GM19328 (cell line): ENCODE data around the gene TPSD1.
"Not testable (repeated sequence)": the region's sequence is repeated elsewhere in the genome, so short reads cannot be mapped to it uniquely, and the experiment has no call there.

Experiments
- ATAC-seq: cut with Tn5 transposase; IDR thresholded peaks from one replicate; pipeline ENCODE4 v1.9.1; 2021; ENCODE audit warnings: mild to moderate bottlenecking, moderate library complexity; ENCODE audit not compliant: unreplicated experiment

The TPSD1 gene

DNA sequence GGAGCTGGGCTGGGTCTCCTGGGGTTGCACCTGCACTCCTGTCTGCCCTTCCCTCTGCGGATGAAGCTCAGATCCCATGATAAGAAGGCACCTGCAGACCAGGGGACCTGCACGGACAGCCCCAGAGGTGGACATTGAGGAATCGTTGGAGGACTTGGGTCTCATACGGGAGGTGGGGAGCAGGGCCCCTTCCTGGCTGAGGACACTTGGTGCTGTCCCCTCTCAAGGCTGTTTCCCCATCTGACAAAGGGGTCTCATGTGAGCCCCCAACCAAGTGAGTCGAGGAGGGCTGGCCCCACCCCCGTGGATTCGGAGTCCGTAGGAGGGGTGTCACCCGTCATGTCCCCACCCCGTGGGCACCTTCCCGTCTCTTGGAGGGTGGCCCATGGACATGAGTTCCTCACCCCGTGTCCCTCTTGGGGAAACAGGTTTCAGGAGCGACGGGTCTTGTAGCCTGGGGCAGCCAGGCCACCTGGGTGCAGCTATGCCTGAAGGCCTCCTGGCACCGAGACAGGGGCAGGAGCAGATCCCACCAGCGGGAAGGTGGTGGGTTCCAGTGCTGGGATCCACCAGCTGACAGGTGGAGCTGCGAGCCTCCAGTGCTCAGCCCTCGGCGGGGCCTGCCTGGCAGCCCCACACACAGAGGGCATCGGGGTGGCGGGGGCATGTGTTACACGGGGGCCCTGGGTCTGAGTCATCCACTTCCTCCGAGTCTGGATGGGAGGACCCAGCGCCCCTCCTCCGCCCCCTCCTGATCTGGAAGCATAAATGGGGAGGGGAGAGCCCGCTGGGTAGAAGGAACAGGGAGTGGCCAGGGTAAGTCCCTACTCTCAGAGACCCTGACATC lies at the start of gene TPSD1:
TPSD1 (plus strand) TSS at position 794 of the 847 bp plus-strand sequence. CDS start 212 bp downstream, outside the sequence.
- not testable (repeated sequence) for ATAC-seq

DNA sequence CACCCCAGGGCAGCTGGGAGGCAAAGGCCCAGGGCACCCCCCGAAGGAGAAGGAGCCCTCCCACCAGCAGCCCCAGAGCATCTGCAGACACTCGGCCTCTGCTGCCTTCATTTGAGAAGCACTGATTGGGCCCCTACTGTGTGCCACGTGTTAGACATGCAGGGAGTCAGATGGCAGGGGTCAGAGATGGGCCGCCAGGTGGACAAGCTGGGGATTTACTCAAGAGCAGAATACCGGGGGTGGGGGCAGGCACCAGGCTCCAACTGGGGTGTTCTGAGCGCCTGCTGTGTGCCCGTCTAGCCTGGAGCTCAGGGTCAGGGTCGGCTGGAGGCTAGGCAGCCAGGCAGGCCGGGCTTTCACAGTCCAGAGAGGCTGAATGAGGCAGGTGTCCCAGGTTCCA lies 49.5 kb upstream of the TPSD1 start:
- no peak for ATAC-seq

DNA sequence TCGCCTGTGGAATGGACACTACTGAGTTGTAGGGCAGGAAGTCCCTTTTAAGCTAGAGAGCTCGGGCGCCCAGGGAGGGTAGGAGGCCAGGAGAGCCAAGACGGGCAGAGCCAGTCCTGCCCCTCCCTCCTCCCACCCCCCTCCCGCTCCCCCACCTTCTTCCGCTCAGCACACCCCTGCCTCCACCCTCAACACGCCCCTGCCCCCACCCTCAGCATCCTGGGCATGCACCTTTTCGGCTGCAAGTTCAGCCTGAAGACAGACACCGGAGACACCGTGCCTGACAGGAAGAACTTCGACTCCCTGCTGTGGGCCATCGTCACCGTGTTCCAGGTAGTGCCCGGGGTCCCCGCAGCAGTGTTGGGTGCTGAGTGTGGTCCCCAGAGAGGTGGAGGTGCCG lies 49.1 kb upstream of the TPSD1 start:
- ATAC-seq, result no peak

DNA sequence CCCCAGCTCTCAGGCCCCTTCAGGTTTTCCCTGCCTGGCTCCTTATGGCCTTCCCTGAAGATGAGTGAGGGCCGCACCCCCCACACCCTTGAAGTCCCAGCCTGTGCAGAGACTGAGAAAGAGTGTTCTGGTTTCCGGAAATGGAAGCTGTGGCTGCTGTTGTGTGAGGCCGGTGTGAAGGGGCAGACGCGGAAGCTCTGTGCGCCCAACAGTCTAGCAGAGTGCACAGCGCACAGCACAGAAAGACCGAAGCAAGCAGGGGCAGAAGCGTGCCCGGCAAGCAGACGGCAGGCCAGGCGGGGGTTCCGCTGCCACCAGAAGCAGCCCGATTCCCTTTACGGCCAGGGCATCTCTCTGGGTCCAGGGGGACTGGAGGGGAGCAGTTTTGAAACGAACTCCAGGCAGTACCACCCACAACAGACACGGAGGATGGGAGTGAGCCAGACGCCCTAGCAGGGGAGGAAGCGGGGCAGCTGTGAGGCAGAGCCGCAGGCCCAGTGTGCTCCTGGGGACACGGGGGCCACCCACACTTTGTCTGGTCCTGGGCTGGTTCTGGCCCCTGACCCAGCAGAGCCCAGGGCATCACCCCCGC lies 47.5 kb upstream of the TPSD1 start:
- no peak for ATAC-seq

DNA sequence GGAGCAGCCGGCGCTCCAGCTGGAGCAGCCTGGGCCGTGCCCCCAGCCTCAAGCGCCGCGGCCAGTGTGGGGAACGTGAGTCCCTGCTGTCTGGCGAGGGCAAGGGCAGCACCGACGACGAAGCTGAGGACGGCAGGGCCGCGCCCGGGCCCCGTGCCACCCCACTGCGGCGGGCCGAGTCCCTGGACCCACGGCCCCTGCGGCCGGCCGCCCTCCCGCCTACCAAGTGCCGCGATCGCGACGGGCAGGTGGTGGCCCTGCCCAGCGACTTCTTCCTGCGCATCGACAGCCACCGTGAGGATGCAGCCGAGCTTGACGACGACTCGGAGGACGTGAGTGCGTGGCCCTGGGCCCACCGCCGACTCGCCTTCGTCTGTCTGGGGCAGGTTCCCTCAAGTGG lies 46.8 kb upstream of the TPSD1 start:
- ATAC-seq, result no peak

DNA sequence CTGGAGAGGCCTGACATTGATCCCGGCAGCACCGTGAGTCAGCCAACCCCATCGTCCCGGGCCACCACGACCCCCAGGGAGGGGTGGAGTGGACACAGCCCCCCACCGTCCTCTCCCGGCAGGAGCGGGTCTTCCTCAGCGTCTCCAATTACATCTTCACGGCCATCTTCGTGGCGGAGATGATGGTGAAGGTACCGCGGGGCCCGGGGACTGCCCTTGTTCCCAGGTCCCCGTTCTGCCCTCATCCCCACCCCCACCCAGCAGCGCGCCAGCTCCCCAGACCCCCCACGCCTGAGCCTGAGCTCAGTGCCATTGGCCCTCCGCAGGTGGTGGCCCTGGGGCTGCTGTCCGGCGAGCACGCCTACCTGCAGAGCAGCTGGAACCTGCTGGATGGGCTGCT lies 45.4 kb upstream of the TPSD1 start:
- ATAC-seq, result no peak

DNA sequence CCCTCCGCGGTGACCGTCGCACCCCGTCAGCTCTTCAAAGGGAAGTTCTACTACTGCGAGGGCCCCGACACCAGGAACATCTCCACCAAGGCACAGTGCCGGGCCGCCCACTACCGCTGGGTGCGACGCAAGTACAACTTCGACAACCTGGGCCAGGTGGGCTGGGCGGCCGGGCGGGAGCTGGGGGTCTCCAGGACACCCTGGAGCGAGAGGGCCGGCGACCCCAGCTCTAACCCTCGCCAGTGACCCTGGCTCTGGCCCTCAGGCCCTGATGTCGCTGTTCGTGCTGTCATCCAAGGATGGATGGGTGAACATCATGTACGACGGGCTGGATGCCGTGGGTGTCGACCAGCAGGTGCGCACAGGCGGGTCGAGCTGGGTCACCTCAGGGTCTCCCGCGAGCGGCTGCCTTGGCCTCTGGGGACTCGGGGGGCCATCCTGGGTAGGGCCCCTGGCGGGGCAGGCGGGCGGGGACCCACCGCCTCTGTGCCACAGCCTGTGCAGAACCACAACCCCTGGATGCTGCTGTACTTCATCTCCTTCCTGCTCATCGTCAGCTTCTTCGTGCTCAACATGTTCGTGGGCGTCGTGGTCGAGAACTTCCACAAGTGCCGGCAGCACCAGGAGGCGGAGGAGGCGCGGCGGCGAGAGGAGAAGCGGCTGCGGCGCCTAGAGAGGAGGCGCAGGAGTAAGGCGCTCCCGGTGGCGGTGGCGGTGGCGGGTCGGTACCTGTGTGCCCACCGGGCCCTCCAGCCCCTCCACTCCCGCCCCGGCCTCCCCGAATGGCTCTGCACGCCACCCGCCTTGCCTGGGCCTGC lies 44.2 kb upstream of the TPSD1 start:
- ATAC-seq, result no peak

DNA sequence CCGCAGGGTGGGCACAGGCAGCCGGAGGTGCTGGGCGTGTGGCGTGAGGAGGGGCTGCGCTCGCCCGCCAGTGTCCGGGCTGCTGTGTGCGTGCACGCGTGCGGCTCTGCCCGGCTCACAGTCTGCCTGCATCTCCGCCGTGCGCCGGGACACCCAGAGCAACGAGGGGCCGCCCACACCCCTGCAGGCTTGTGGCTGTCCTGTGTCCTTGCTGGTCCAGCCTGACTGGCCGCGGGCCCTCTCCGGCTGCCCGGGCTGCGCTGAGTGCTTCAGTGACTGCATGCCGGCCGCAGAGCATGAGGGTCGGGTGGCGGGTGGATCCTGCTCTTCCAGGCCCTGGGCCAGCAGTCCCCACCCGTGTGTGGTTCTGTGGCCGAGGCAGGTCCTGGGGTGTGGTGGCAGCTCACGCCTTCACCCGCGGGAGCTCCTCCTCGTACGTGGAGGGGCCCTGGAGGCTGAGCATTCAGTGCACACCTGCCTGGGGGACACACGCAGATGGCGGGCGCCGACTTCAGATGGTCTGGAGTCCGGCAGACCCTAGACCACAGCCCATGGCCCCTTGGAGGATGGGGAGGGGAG lies 43.2 kb upstream of the TPSD1 start:
- no peak for ATAC-seq

DNA sequence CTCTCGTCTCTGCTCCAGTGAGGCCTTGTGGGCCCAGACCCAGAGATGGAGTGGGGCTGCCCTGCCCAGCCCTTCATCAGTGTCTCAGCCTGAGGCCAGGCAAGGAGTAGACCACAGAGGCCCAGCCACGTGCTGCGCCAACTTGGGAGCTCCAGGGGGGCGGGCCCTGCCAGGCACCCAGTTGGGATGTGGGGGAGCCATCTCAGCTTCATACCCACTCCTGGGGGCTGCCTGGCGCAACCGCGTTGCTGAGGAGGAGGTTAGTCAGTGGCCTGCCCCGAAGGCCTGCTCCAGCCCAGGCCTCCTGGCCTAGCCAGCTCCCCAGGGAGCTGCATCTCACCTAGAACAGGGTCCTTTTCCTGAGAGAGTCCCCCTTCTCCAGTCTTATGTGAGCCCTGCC lies 42.6 kb upstream of the TPSD1 start:
- no peak for ATAC-seq

DNA sequence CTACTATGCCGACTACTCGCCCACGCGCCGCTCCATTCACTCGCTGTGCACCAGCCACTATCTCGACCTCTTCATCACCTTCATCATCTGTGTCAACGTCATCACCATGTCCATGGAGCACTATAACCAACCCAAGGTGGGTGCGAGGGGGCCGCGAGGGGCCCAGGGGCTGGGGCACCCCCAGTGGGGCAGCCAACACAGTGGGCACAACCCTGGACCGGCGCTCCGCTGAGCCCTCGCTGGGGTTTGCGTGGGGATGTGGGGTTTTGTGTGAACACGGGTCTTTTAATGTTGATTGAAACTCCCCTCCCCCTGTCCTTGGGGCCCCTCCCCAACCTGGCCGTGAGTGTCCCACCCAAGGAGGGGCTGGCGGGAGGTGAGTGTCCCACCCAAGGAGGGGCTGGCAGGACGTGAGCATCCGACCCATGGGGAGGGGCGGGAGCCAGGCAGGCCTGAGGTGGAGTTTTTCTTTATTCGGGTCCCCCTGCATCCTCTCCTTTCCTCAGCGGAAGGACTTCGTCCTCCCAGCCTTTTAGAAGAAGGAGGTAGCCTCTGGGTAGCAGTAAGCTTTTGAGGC lies 42.0 kb upstream of the TPSD1 start:
- ATAC-seq, result no peak

DNA sequence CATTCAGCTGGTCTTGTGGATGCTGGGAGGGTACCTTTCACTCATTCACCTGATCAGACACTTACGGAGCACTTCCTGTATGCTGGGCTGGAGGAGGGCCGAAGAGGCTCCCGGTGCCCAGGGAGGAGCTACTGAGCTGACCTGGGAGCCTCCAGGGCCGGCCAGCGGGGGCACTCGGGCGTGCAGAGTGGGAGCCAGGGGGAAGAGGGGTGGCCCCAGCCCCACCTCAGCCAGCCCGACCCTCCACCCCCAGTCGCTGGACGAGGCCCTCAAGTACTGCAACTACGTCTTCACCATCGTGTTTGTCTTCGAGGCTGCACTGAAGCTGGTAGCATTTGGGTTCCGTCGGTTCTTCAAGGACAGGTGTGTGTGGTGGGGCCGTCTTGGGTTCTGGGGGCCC lies 41.1 kb upstream of the TPSD1 start:
- no peak for ATAC-seq

DNA sequence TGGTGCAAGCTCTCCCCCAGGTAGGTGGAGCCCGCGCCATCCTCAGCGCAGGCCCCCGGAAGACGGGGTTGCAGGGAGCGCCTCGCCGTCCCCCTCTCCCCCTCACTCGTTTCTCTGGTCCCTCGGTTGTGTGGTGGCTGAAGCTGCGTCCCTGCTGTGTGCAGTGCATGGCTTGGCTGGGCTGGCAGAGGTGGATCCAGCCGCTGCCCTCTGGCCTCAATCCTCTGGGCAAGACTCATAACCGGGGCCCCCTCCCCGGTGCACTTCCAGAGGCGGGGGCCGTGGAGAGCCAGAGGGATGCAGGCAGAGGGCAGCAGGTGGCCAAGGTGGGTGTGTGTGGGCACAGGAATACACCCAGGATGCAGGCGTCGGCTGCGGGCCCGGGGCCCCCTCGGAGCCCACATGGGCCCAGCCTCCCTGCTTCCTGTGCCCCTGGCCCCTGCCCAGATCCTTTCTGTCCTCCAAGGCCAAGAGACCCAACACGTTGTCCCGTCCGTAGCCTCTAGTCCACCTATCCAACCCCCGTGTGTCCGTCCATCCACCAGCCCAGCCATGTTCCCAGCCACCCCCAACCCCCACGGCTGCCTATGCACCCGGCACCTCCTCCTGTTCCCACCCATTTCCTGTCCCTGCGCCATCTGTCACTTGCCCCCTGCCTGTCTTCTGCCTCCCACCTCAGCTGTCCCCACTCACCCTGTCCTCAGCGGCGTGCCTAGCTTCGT lies 40.1 kb upstream of the TPSD1 start:
- ATAC-seq, result no peak

DNA sequence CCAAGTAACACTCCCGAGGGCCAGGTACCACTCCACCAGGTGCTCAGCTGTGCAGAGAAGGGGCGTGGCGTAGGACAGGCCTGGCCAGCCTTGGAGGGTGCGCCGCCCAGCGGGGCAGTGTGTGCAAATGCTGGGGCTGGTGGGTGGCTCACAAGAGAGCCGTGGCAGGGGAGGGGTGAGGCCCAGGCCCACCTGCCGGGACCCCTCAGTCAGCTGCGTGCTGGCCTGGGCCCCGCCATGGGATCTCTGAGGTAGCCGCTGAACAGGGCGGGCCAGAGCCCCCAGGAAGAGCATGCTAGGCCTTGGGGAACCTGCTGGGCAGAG lies 39.6 kb upstream of the TPSD1 start:
- no peak for ATAC-seq

DNA sequence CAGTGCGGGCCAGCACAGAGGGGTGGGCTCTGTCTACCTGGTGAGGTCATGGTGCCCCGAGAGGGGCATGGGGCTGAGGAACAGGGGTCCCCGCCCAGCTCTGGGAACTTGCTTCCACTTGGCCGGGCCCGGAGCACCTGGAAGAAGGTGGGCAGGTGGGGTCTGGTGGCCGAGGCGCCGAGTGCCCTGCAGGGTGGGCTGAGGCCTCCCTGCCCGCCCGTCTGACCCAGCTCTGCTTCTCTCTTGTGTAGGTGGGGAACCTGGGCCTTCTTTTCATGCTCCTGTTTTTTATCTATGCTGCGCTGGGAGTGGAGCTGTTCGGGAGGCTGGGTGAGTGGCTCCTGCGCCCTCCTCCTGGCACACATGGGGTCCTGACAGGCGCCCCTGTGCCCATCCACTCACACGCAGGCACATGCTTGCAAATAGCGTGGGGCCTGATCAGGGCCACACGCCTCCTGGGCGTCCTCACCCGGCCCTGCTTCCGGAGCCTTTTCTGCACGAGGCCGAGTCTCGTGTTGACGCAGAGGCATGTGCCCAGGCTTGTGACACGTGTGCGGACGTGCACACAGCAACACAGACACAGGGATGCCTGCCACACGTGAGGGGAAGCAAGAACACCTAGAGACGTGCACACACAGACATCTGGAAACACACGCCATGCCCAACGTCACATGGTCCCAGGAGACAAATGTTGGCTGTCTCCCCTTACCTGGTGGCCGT lies 39.0 kb upstream of the TPSD1 start:
- ATAC-seq, result no peak

DNA sequence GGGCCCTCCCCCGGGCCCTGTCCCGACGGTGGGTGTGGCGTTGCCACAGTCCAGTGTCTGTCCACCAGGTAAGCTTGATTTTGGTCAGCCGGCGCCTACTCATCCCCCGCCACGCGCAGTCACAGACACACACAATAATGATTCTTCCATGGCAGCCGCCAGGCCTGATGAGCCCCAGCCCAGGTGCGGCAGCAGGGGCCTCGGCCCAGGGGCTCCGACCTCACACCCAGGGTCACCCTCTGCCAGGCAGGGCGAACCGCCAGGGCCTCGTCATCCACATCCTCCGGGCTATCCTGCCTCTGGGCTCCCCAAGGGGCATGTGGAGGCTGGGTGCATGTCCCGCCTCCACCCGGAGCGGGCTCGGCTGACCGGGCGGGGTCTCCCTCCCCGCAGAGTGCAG lies 38.3 kb upstream of the TPSD1 start:
- ATAC-seq, result no peak

DNA sequence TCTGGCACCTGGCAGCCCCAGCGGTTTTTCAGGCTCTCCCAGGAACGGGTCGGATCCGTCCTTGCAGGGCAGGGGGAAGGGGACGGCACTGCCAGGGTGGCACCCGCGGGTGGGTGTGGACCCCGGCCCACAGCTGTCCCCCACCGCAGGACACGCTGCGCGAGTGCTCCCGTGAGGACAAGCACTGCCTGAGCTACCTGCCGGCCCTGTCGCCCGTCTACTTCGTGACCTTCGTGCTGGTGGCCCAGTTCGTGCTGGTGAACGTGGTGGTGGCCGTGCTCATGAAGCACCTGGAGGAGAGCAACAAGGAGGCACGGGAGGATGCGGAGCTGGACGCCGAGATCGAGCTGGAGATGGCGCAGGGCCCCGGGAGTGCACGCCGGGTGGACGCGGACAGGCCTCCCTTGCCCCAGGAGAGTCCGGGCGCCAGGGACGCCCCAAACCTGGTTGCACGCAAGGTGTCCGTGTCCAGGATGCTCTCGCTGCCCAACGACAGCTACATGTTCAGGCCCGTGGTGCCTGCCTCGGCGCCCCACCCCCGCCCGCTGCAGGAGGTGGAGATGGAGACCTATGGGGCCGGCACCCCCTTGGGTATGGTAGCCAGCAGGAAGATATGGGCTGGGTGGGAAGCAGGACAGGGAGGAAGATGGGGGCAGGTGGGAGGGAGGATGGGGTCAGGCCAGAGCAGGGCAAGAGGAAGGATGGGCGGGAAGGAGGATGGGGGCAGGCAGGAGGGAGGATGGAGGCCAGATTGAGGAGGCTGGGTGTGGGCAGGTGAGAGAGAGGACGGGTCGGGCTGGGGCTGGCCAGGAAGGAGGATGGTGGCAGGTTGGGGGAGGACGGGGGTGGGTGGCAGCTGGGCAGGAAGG lies 37.6 kb upstream of the TPSD1 start:
- ATAC-seq, result no peak

DNA sequence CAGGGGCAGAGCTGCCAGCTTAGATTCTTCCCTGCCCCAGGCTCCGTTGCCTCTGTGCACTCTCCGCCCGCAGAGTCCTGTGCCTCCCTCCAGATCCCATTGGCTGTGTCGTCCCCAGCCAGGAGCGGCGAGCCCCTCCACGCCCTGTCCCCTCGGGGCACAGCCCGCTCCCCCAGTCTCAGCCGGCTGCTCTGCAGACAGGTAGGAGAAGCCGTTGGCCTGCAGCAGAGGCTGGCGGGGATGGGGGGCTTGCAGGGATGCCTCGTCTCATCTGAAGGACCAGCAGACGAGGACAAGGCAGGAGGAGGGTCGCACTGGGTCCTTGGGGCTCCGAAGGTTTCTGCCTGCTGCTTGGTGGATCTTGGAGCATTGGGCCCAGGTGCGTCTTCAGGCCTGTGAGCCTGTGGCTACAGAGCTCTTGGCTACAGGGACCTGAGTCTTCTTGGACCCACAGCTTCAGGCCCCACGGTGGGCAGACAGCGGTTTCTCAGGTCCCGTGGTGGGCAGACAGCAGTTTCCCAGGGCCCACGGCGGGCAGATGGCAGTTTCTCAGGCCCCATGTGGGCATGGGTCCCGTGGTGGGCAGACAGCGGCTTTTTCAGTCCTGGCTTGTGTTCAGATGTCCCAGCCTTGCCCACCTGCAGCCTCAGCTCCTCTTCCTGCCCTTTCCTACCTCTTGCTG lies 36.8 kb upstream of the TPSD1 start:
- ATAC-seq, result no peak

DNA sequence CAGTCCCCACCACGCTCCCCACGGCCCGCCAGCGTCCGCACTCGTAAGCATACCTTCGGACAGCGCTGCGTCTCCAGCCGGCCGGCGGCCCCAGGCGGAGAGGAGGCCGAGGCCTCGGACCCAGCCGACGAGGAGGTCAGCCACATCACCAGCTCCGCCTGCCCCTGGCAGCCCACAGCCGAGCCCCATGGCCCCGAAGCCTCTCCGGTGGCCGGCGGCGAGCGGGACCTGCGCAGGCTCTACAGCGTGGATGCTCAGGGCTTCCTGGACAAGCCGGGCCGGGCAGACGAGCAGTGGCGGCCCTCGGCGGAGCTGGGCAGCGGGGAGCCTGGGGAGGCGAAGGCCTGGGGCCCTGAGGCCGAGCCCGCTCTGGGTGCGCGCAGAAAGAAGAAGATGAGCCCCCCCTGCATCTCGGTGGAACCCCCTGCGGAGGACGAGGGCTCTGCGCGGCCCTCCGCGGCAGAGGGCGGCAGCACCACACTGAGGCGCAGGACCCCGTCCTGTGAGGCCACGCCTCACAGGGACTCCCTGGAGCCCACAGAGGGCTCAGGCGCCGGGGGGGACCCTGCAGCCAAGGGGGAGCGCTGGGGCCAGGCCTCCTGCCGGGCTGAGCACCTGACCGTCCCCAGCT lies 35.7 kb upstream of the TPSD1 start:
- ATAC-seq, result no peak
